K562 (cell line): ENCODE data around the gene MID1IP1. TPM values are rescaled to one million over a fixed set of nuclear protein-coding genes. Genes with fewer than 3 reads are reported as not detected.

ENCODE experiments used
- ATAC-seq: fragments of 200-7000 bp; cut with Tn5 transposase; 3 replicates; pipeline ENCODE4 v1.9.1; 2020; ENCODE audit warnings: moderate library complexity
- BruUV-seq: library from RNA; stranded (reverse); fragments of 400-500 nt; replicated peaks from 2 replicates; lab custom pipeline; 2021; lab: Mats Ljungman, UMichigan
- CTCF ChIA-PET: fragments of 300-600 bp; formaldehyde crosslinking; extraction: SDS; loops from one replicate; lab custom pipeline; 2021; ENCODE audit warnings: low intra/inter-chr PET ratio; lab: Yijun Ruan, JAX
- POLR2A ChIA-PET: fragments of 300-600, 350-650 bp; sonication (Branson Sonifier 250); formaldehyde crosslinking; extraction: SDS; loops from one replicate; lab custom pipeline; 2021; ENCODE audit warnings: antibody characterized with exemption, inconsistent platforms; lab: Yijun Ruan, JAX
- DNase-seq, 4 experiments: peaks; one replicate each; pipeline versions ENCODE4 v3.0.0 to v3.0.0-alpha.2; 2011 to 2018; ENCODE audit warnings: low spot score in 3 of 4, mixed read lengths in 3 of 4; ENCODE audit errors: extremely low read depth in 1 of 4
- FAIRE-seq: peaks from 2 replicates; lab custom pipeline; 2011; peaks lifted over from hg19 to GRCh38; lab: Jason Lieb, UNC
- H2AFZ ChIP-seq: 2 replicates; pipeline ENCODE4 v1.6.0; 2011; ENCODE audit warnings: low read depth, low read length, control low read depth, inconsistent platforms
- H3K27ac ChIP-seq: fragments of 200-600 bp; 3 replicates; pipeline ENCODE4 v1.8.0; 2011; ENCODE audit warnings: low read depth, mild to moderate bottlenecking, control low read depth, inconsistent platforms, low read length, moderate library complexity, mixed read lengths; ENCODE audit errors: extremely low read depth
- H3K27me3 ChIP-seq, 2 experiments: fragments of 300-600 bp in 1 of 2; 2 replicates in 1 of 2; 3 replicates in 1 of 2; pipeline versions ENCODE4 v1.6.0 to v1.8.0; 2011; ENCODE audit warnings: inconsistent platforms in 2 of 2, low read length in 2 of 2, mild to moderate bottlenecking in 1 of 2, mixed read lengths in 1 of 2, moderate library complexity in 1 of 2; ENCODE audit not compliant: control insufficient read depth in 2 of 2, insufficient read depth in 2 of 2
- H3K36me3 ChIP-seq: fragments of 300-600 bp; 3 replicates; pipeline ENCODE4 v1.8.0; 2011; ENCODE audit warnings: mild to moderate bottlenecking, low read length, inconsistent platforms; ENCODE audit not compliant: control insufficient read depth, insufficient read depth
- H3K4me1 ChIP-seq, 2 experiments: fragments of 200-600 bp in 1 of 2; replicated peaks in 1 of 2; 2 replicates in 1 of 2; 3 replicates in 1 of 2; pipeline versions ENCODE4 v1.5.1 to v1.8.0; 2011; ENCODE audit warnings: inconsistent platforms in 2 of 2, low read length in 2 of 2, mild to moderate bottlenecking in 1 of 2, mixed read lengths in 1 of 2, moderate library complexity in 1 of 2; ENCODE audit not compliant: control insufficient read depth in 2 of 2, insufficient read depth in 2 of 2
- H3K4me2 ChIP-seq: 2 replicates; pipeline ENCODE4 v1.6.1; 2011; ENCODE audit warnings: low read length, control low read depth, inconsistent platforms, mixed read lengths; ENCODE audit not compliant: insufficient read depth
- H3K4me3 ChIP-seq: fragments of 200-600 bp; sonication (generic), shearing (Covaris generic); 2 replicates; pipeline ENCODE4 v1.5.1; 2016; ENCODE audit warnings: control low read depth, inconsistent platforms
- H3K79me2 ChIP-seq: fragments of 200-600 bp; 3 replicates; pipeline ENCODE4 v1.8.0; 2011; ENCODE audit warnings: low read length, inconsistent platforms; ENCODE audit not compliant: control insufficient read depth, insufficient read depth
- H3K9ac ChIP-seq, 2 experiments: 2 replicates each; pipeline versions ENCODE4 v1.6.0 to v1.6.1; 2011; ENCODE audit warnings: low read depth in 2 of 2, low read length in 2 of 2, control low read depth in 1 of 2, inconsistent platforms in 1 of 2, mild to moderate bottlenecking in 1 of 2, mixed read lengths in 1 of 2; ENCODE audit not compliant: insufficient read depth in 1 of 2
- H3K9me1 ChIP-seq: one replicate; pipeline ENCODE4 v1.6.0; 2011; ENCODE audit warnings: inconsistent platforms, mild to moderate bottlenecking, low read length, moderate library complexity; ENCODE audit not compliant: control insufficient read depth, insufficient read depth
- H3K9me3 ChIP-seq: replicated peaks from 2 replicates; pipeline ENCODE4 v1.5.1; 2011; ENCODE audit warnings: low read depth, low read length, inconsistent platforms; ENCODE audit not compliant: control insufficient read depth, insufficient read depth
- H4K20me1 ChIP-seq: replicated peaks from 2 replicates; pipeline ENCODE4 v1.6.1; 2011; ENCODE audit warnings: low read length, inconsistent platforms, mixed read lengths; ENCODE audit not compliant: control insufficient read depth, insufficient read depth
- ADNP ChIP-seq: fragments of 200-800 bp; sonication (Bioruptor generic); IDR thresholded peaks from 2 replicates; pipeline ENCODE4 v1.6.1; 2016; ENCODE audit warnings: missing genetic modification characterization, missing compliant biosample characterization
- ATF7 ChIP-seq: fragments of 450-650 bp; IDR thresholded peaks from 2 replicates; pipeline ENCODE4 v1.7.1; 2014; ENCODE audit warnings: mild to moderate bottlenecking, moderate library complexity
- CEBPB ChIP-seq: fragments of 450-650 bp; IDR thresholded peaks from 2 replicates; pipeline ENCODE4 v1.6.1; 2016; ENCODE audit warnings: missing genetic modification characterization, missing compliant biosample characterization
- FOXJ3 ChIP-seq: sonication (generic); formaldehyde crosslinking; IDR thresholded peaks from 2 replicates; pipeline ENCODE4 v1.4.0; 2020; ENCODE audit warnings: mild to moderate bottlenecking, missing genetic modification reagents
- FOXK2 ChIP-seq, 2 experiments: fragments of 450-650 bp; IDR thresholded peaks in 1 of 2; conservative IDR thresholded peaks in 1 of 2; 2 replicates each; pipeline ENCODE4 v1.6.1; 2016; ENCODE audit warnings: low read depth in 2 of 2, mild to moderate bottlenecking in 1 of 2
- KAT7 ChIP-seq: sonication (generic); formaldehyde crosslinking; IDR thresholded peaks from 2 replicates; pipeline ENCODE4 v1.8.0; 2022; ENCODE audit warnings: missing genetic modification reagents, mild to moderate bottlenecking, borderline replicate concordance
- NR3C1 ChIP-seq: sonication (generic); formaldehyde crosslinking; IDR thresholded peaks from 2 replicates; pipeline ENCODE4 v1.8.1; 2022; ENCODE audit warnings: missing genetic modification reagents
- PRMT5 ChIP-seq: sonication (generic); formaldehyde crosslinking; IDR thresholded peaks from 2 replicates; pipeline ENCODE4 v1.5.0; 2020; ENCODE audit warnings: missing genetic modification reagents
- PTTG1 ChIP-seq: fragments of 450-650 bp; IDR thresholded peaks from 2 replicates; pipeline ENCODE4 v1.6.1; 2016; ENCODE audit warnings: low read depth, mild to moderate bottlenecking, missing genetic modification characterization, missing compliant biosample characterization
- RHOXF2B ChIP-seq: fragments of 250-450 bp; sonication (Bioruptor Pico); conservative IDR thresholded peaks from 2 replicates; pipeline ENCODE4 v1.5.1; 2021
- TBL1XR1 ChIP-seq, 2 experiments: IDR thresholded peaks; 2 replicates each; pipeline ENCODE4 v1.6.1; 2012; ENCODE audit warnings: improper control_type of control experiment in 2 of 2, low read length in 2 of 2, mild to moderate bottlenecking in 1 of 2
- WGBS: fragments of 100-300 bp; shearing (Covaris generic); methylation state at CpG from one replicate; pipeline ENCODE4 v1.1.6; 2016; ENCODE audit warnings: low coverage, mixed read lengths; ENCODE audit not compliant: insufficient coverage; ENCODE audit errors: missing lambda C conversion rate; 5-methylcytosine and 5-hydroxymethylcytosine counted together
- in situ Hi-C: fragments of 300-500 bp; cut with MboI; formaldehyde crosslinking; loops from 4 replicates; pipeline ENCODE4 v1.15.0; 2018; ENCODE audit warnings: inconsistent platforms, mixed read lengths
- intact Hi-C: fragments of 100-400 bp; cut with micrococcal nuclease; formaldehyde crosslinking; loops from 2 replicates; pipeline ENCODE4 v1.14.2; 2022
- polyA plus RNA-seq, 8 experiments: library from polyadenylated mRNA; depleted of rRNA in 4 of 8; stranded (reverse) in 5 of 8; unstranded in 3 of 8; fragments of >200 nt; fragmentation: Nextera tagmentation in 2 of 8; fragmentation: Illumina TruSeq in 1 of 8; extraction: Ambion mirVana in 2 of 8; extraction: Trizol in 1 of 8; gene quantifications; 2 replicates each; pipeline versions ENCODE4 v1.2.1 to v1.2.3, GENCODE V29; 2011 to 2014; ENCODE audit warnings: inconsistent platforms in 1 of 8, missing spikeins in 1 of 8
- total RNA-seq, 7 experiments: library from RNA; depleted of rRNA in 6 of 7; stranded (reverse); fragments of >200 nt in 6 of 7; fragmentation: Illumina TruSeq in 2 of 7; extraction: Trizol in 2 of 7; gene quantifications; 2 replicates each; pipeline versions ENCODE4 v1.2.1 to v1.2.3, GENCODE V29; 2011 to 2021; ENCODE audit warnings: low replicate concordance in 1 of 7

Gene MID1IP1
- total and polyA plus RNA-seq, 9 of the 15 experiments (the other 6 are each of a cell fraction or from before 2014, with no cell fraction given): 0.51 to 102 (median 27.5) TPM

GRCh38 chrX:38847206-38847902 is 46.1 kb downstream of the MID1IP1 start:
- POLR2A ChIA-PET: interaction anchor here (1.0 kb wide), 1 partner anchor 45 kb away, joined by 4 read pairs; no protein-coding TSS in a partner anchor
- no peaks in the 10 kb centered on the region for H3K36me3 ChIP-seq
- H3K4me2 ChIP-seq: no peak overlapping the region
- intact Hi-C loops: no loop called here
- H3K4me3 ChIP-seq: no peak overlapping the region
- no peak for ATAC-seq
- CTCF ChIA-PET: no interaction called here
- no peaks in the 10 kb centered on the region for H3K9me1 ChIP-seq
- no peaks in the 10 kb centered on the region for H3K79me2 ChIP-seq
- no peak overlapping the region for H3K27ac ChIP-seq
- H3K9ac ChIP-seq: no peak overlapping the region
- no peaks in the 10 kb centered on the region for H3K27me3 ChIP-seq
- DNase-seq: no peak
- peaks cover 0 to 8% of the 10 kb centered on the region in 2 experiments; a peak in 2 of 5 replicates for H3K4me1 ChIP-seq
- TF ChIP-seq NR3C1 (CRISPR knock-in tag) (no peak), FOXK2 (conservative IDR thresholded peaks at IDR 0.05 in 1 of 2, IDR thresholded peaks at IDR 0.05 in 1 of 2; ENCODE audit: low read depth in 2 of 2) (no peak), PTTG1 (no peak), PRMT5 (CRISPR knock-in tag) (no peak), TBL1XR1 (IDR thresholded peaks at IDR 0.05; ENCODE audit: low read length in 2 of 2) (no peak)
- no peak for FAIRE-seq
- in situ Hi-C loops: no loop called here
- H4K20me1 ChIP-seq: no peaks in the 10 kb centered on the region
- no peak overlapping the region for H2AFZ ChIP-seq
- WGBS: 23% methylated on average over 4 of the region's 5 CpGs
- BruUV-seq: no TSS peak
- H3K9me3 ChIP-seq: no peaks in the 10 kb centered on the region

- H3K36me3 ChIP-seq: no peaks in the 10 kb centered on the region
- 56% methylated on average over 1 of the region's 1 CpG for WGBS
- no peak overlapping the region for H2AFZ ChIP-seq
- no peaks in the 10 kb centered on the region for H3K79me2 ChIP-seq
- POLR2A ChIA-PET: interaction anchor here (1.0 kb wide), 1 partner anchor 46 kb away, joined by 4 read pairs; no protein-coding TSS in a partner anchor
- no peak overlapping the region for H3K4me2 ChIP-seq
- H3K9me3 ChIP-seq: no peaks in the 10 kb centered on the region
- H3K9ac ChIP-seq: no peak overlapping the region
- no peaks in the 10 kb centered on the region for H3K9me1 ChIP-seq
- H3K4me3 ChIP-seq: no peak overlapping the region
- no peak for DNase-seq
- H3K27ac ChIP-seq: no peak overlapping the region
- H4K20me1 ChIP-seq: no peaks in the 10 kb centered on the region
- ATAC-seq: no peak
- in situ Hi-C loops: no loop called here
- BruUV-seq: no TSS peak
- FAIRE-seq: no peak
- TF ChIP-seq CEBPB (tag) (0 out of 2 replicates have a peak, but pooled peaks have one; percentile 26), RHOXF2B (CRISPR knock-in tag) (no peak), ADNP (tag) (no peak), KAT7 (no peak), ATF7 (no peak), FOXJ3 (no peak)
- H3K4me1 ChIP-seq: peaks cover 0 to 5% of the 10 kb centered on the region in 2 experiments; a peak in 1 of 5 replicates
- intact Hi-C loops: no loop called here
- CTCF ChIA-PET: no interaction called here
- H3K27me3 ChIP-seq: no peaks in the 10 kb centered on the region
These were observed 46.6 kb downstream of the MID1IP1 start for GRCh38 chrX:38847903-38848230.
